ENCODE measurements around the gene ODAD2. TPM values are rescaled to one million over a fixed set of nuclear protein-coding genes. Genes with fewer than 3 reads are reported as not detected.

ODAD2 gene
- total and polyA plus RNA-seq, 2 donors from 2014 or later = 0.28 to 0.44 TPM

DNA sequence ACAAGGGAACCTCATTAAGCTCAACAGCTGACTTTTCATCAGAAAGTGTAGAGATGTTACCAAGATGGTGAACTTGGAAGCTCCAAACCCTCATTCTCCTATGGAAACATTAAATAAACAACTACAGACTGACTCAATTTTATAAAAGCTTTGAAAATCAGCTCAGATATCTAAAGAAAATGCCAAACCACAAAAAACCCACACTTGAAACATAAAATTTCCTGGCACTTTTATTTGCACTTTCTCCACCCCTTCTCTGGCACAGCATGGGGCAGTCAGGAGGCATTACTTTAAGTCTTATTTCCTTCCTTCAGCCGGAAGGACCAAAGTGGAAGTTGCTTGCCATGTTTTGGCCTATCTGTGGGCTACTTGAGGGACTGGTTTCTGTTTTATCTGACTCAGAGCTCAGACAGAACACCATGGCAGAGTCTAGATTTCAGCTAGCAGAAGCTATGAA, 114.7 kb downstream of the ODAD2 start:
- no peaks in the 10 kb centered on the region for H3K36me3 ChIP-seq (ENCODE audit: control insufficient read depth in 2 of 3, insufficient read depth in 3 of 3, low read length in 3 of 3)
- TF ChIP-seq, protein P1, sequence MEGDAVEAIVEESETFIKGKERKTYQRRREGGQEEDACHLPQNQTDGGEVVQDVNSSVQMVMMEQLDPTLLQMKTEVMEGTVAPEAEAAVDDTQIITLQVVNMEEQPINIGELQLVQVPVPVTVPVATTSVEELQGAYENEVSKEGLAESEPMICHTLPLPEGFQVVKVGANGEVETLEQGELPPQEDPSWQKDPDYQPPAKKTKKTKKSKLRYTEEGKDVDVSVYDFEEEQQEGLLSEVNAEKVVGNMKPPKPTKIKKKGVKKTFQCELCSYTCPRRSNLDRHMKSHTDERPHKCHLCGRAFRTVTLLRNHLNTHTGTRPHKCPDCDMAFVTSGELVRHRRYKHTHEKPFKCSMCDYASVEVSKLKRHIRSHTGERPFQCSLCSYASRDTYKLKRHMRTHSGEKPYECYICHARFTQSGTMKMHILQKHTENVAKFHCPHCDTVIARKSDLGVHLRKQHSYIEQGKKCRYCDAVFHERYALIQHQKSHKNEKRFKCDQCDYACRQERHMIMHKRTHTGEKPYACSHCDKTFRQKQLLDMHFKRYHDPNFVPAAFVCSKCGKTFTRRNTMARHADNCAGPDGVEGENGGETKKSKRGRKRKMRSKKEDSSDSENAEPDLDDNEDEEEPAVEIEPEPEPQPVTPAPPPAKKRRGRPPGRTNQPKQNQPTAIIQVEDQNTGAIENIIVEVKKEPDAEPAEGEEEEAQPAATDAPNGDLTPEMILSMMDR (IDR thresholded peaks at IDR 0.05; ENCODE audit: borderline replicate concordance, extremely low read depth, insufficient read depth) = no peak
- H3K4me1 ChIP-seq (ENCODE audit: control insufficient read depth in 2 of 3, insufficient read depth in 2 of 3, low read depth in 1 of 3, low read length in 3 of 3) = no peaks in the 10 kb centered on the region
- H3K27ac ChIP-seq (ENCODE audit: low read depth in 2 of 2, low read length in 2 of 2) = no peak overlapping the region
- FAIRE-seq (no peak), DNase-seq (no peak)
- H3K9me3 ChIP-seq (ENCODE audit: control insufficient read depth in 2 of 3, insufficient read depth in 1 of 3, low read length in 3 of 3) = no peaks in the 10 kb centered on the region
- no peaks in the 10 kb centered on the region for H3K27me3 ChIP-seq (ENCODE audit: control insufficient read depth, insufficient read depth, low read length)
- H3K9ac ChIP-seq (ENCODE audit: low read length in 3 of 3) = no peak overlapping the region
- intact Hi-C loops (cut with DNase I) = loop anchor here (5.0 kb wide), 1 partner anchor 202 kb away; no protein-coding TSS in a partner anchor
- no peak overlapping the region for H3K4me3 ChIP-seq (ENCODE audit: low read length in 3 of 3)

DNA sequence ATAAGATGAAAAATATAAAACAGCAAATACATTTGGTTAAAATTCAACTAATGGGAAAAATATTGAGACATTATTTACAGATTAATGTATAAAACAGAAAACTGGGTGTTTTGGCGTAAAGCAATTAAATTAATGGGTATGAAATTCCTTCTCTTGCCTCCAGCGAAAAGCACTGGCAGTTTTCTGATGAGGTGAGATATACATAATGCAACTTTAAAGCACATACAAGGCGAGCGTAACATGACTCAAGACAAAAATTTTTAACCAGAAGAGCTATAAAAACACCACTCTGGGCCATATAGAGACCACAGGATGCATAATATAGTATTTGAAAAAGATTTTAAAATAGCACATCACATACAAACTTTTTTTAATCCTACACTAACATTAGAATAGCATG, 120.6 kb downstream of the ODAD2 start:
- H3K4me1 ChIP-seq (ENCODE audit: control insufficient read depth in 2 of 3, insufficient read depth in 2 of 3, low read depth in 1 of 3, low read length in 3 of 3) = no peaks in the 10 kb centered on the region
- DNase-seq (peak in 1 of 5 donors; percentile 3), FAIRE-seq (no peak)
- H3K9me3 ChIP-seq (ENCODE audit: control insufficient read depth in 2 of 3, insufficient read depth in 1 of 3, low read length in 3 of 3) = no peaks in the 10 kb centered on the region
- no peaks in the 10 kb centered on the region for H3K27me3 ChIP-seq (ENCODE audit: control insufficient read depth, insufficient read depth, low read length)
- H3K36me3 ChIP-seq (ENCODE audit: control insufficient read depth in 2 of 3, insufficient read depth in 3 of 3, low read length in 3 of 3) = no peaks in the 10 kb centered on the region
- H3K9ac ChIP-seq (ENCODE audit: low read length in 3 of 3) = no peak overlapping the region
- no peak overlapping the region for H3K4me3 ChIP-seq (ENCODE audit: low read length in 3 of 3)
- TF ChIP-seq, protein P1 (IDR thresholded peaks at IDR 0.05; ENCODE audit: borderline replicate concordance, extremely low read depth, insufficient read depth) = no peak
- H3K27ac ChIP-seq (ENCODE audit: low read depth in 2 of 2, low read length in 2 of 2) = no peak overlapping the region
- intact Hi-C loops (cut with DNase I) = no loop called here

DNA sequence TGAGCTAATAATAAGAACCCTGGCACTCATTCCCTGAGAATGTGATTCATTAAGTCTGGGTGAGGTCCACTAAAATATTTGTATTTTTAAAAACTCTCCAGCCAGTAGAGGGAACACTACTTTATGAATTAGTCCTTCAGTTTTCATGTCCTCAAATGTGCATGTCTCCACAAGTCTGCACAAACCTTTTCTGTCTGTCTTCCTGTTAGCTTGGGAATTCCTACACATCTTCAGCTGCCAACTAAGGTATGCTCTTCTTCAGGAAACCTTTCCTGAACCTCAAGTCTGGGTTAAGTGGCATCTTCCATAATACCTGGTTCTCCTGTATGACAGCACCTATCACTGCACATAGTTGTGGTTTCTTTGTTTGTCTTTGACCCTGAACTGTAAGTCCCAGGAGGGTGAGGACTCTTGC, 133.7 kb downstream of the ODAD2 start:
- Histone ChIP-seq H3K9ac (ENCODE audit: low read length in 3 of 3) (no peak overlapping the region), H3K4me1 (ENCODE audit: control insufficient read depth in 2 of 3, insufficient read depth in 2 of 3, low read depth in 1 of 3, low read length in 3 of 3) (no peaks in the 10 kb centered on the region), H3K9me3 (ENCODE audit: control insufficient read depth in 2 of 3, insufficient read depth in 1 of 3, low read length in 3 of 3) (no peaks in the 10 kb centered on the region), H3K36me3 (ENCODE audit: control insufficient read depth in 2 of 3, insufficient read depth in 3 of 3, low read length in 3 of 3) (no peaks in the 10 kb centered on the region), H3K4me3 (ENCODE audit: low read length in 3 of 3) (no peak overlapping the region), H3K27me3 (ENCODE audit: control insufficient read depth, insufficient read depth, low read length) (no peaks in the 10 kb centered on the region), H3K27ac (ENCODE audit: low read depth in 2 of 2, low read length in 2 of 2) (no peak overlapping the region)
- intact Hi-C loops (cut with DNase I) = no loop called here
- FAIRE-seq (no peak), DNase-seq (no peak)
- TF ChIP-seq, protein P1 (IDR thresholded peaks at IDR 0.05; ENCODE audit: borderline replicate concordance, extremely low read depth, insufficient read depth) = no peak

DNA sequence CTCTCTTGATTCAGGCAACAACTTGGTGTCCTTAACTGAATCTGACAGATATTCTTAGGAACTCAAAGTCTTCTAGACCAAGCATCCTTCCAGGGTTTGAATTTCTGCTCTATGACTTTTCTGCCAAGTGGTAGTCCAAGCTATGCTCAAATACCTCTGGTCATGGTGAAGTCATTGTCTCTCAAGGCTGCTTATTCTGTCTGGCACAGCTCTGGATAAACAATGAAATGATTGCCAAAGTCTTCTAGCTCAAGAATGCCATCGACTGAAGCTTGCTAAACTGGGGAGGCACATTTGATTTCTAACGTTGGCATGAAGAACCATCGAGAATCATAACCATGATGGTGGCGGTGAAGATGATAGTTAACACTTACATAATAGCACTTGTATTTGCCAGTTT, 137.1 kb downstream of the ODAD2 start:
- no peak overlapping the region for H3K4me3 ChIP-seq (ENCODE audit: low read length in 3 of 3)
- DNase-seq = no peak
- no peak overlapping the region for H3K9ac ChIP-seq (ENCODE audit: low read length in 3 of 3)
- H3K4me1 ChIP-seq (ENCODE audit: control insufficient read depth in 2 of 3, insufficient read depth in 2 of 3, low read depth in 1 of 3, low read length in 3 of 3) = no peaks in the 10 kb centered on the region
- H3K27me3 ChIP-seq (ENCODE audit: control insufficient read depth, insufficient read depth, low read length) = no peaks in the 10 kb centered on the region
- TF ChIP-seq, protein P1 (IDR thresholded peaks at IDR 0.05; ENCODE audit: borderline replicate concordance, extremely low read depth, insufficient read depth) = no peak
- FAIRE-seq = no peak
- no peaks in the 10 kb centered on the region for H3K9me3 ChIP-seq (ENCODE audit: control insufficient read depth in 2 of 3, insufficient read depth in 1 of 3, low read length in 3 of 3)
- H3K27ac ChIP-seq (ENCODE audit: low read depth in 2 of 2, low read length in 2 of 2) = no peak overlapping the region
- H3K36me3 ChIP-seq (ENCODE audit: control insufficient read depth in 2 of 3, insufficient read depth in 3 of 3, low read length in 3 of 3) = no peaks in the 10 kb centered on the region
- intact Hi-C loops (cut with DNase I) = no loop called here

Measured in kidney (tissue), 14 donors.